Stimulated activated CD8-positive, alpha-beta memory T cell treated with anti-CD3 and anti-CD28 coated beads, Interleukin-2, amount 100 ng/mL, for 48 hours (primary cell): ENCODE data around the gene KCNK16.
"Not testable (repeated sequence)": the region's sequence is repeated elsewhere in the genome, so short reads cannot be mapped to it uniquely, and the experiment has no call there.

ENCODE experiments used
- DNase-seq, 2 donors: peaks; one replicate each; pipeline ENCODE4 v3.0.0-alpha.2; 2020; ENCODE audit warnings: low read depth in 2 of 2

KCNK16 gene

DNA sequence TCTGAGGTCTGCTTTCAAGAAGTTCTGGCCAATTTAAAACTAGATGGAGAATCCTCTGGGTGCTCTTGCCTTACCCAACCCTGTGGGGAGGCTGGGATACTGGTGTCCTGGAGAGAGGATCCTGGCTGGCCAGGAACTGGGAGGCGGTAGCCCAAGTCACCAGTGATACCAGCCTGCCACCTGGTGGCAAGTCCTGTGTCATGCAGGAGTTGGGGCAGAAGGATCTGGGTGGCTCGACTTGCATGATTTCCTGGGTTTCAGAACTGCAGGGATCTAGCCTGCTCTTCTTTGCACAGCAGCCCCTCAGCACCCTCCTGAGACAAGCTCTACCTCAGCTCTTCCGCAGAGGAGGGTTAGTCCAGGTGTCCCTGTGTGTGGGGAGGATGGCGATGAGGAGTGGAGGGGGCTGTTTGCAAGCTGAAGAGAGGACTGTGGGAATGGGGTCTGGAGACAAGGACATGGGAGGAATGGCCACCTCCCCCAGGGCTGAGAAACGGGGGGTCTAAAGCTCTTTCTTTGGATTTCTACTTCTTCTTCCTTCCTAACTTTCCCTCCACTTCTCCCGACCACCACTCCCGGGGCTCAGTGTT lies 12.5 kb downstream of the KCNK16 start:
- peak; percentile 48 to 49 for DNase-seq

- no peak for DNase-seq
Observed at GRCh38 chr6:39307462-39307861, 15.0 kb downstream of the KCNK16 start.

DNA sequence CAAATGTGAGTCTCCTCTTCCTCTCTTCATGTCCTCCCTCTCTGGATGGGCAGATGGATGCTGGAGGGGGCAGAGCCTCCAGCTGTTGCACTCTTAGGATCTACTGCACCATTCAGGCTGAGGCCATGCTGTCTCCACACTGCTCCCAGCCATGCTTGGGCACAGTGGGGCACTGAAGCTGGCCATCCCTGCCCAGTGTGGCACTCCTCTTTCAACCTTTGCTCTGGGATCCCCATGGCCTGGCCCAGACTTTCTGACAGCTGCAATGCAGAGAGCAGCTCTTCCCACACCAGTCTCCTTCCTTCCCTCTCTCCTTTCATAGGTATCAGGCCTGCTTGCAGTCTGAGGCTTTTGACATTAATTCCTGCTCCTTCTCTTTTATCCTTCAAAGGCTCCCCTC lies 17.6 kb downstream of the KCNK16 start:
- DNase-seq = no peak

GRCh38 chr6:39303425-39304153 lies 18.9 kb downstream of the KCNK16 start:
- DNase-seq = no peak

- DNase-seq = peak; percentile 84 to 87
Observed at GRCh38 chr6:39302669-39303424, 19.7 kb downstream of the KCNK16 start.

DNA sequence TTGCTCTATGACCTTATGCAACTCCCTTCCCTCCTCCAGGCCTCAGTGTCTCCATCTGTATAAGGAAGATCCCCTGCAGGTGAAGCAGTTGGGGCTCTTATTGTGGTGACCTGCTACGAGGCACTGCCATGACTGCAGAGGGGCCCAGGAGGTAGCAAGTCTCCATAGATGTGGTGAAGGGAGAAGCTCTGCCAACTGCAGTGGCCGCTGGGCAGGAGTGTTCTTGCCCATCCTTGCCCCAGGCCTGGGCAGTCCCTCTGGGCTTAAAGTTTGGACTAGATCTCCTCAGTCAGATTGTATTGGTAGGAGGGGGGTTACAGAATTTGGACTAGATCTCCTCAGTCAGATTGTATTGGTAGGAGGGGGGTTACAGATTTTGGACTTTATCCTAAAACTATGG lies 20.5 kb downstream of the KCNK16 start:
- no peak for DNase-seq

DNA sequence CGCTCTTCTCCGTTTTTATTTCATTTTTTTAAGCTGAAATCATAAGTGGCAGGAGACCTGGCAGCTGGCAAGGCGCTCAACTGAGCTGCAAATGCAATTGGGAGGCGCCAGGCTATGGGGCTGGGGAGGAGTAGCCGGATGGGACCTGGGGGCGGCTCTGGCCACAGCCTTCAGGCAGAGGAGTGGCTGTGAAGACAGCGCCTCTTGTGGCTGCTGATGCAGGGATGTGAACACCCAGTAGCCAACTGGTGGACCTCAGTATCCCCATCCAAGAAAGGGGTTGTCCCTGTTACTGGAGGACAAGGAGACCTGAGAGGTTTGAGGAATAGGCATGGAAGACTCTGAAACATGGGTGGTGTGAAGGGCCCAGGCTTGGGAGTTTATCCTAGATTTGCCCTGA lies 20.9 kb downstream of the KCNK16 start:
- no peak for DNase-seq

GRCh38 chr6:39300739-39301138 lies 21.8 kb downstream of the KCNK16 start:
- DNase-seq = no peak

- DNase-seq = no peak
Observed at GRCh38 chr6:39298061-39298460, 24.4 kb downstream of the KCNK16 start.

GRCh38 chr6:39296745-39297640 lies 25.5 kb downstream of the KCNK16 start:
- no peak for DNase-seq

DNA sequence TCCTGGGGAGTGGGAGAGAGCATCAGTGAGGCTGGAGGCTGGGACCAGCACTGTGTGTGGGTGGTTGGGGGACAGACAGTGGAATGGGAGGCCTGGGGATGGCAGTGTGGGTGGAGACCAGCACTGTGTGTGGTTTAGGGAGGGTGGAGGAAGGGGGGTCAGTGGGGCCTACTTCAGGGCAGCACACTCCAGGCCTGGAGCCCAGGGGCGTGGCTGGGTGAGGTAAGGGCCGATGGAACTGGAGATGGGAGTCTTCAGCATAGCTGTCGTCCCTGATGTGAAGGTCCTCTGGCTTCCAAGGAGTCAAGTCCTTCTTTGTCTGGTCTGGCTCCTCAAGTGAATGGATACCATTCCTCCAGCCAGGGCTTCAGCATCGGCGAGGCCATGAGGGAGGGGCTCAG lies 26.9 kb downstream of the KCNK16 start:
- DNase-seq = no peak

- no peak for DNase-seq
Observed at GRCh38 chr6:39294899-39295298, 27.6 kb downstream of the KCNK16 start.

- DNase-seq = no peak
Observed at GRCh38 chr6:39294133-39294532, 28.4 kb downstream of the KCNK16 start.

GRCh38 chr6:39292637-39293036 lies 29.9 kb downstream of the KCNK16 start:
- DNase-seq = no peak

GRCh38 chr6:39289490-39289889 lies 33.0 kb downstream of the KCNK16 start:
- DNase-seq = no peak

GRCh38 chr6:39287601-39288000 lies 34.9 kb downstream of the KCNK16 start:
- no peak for DNase-seq

DNA sequence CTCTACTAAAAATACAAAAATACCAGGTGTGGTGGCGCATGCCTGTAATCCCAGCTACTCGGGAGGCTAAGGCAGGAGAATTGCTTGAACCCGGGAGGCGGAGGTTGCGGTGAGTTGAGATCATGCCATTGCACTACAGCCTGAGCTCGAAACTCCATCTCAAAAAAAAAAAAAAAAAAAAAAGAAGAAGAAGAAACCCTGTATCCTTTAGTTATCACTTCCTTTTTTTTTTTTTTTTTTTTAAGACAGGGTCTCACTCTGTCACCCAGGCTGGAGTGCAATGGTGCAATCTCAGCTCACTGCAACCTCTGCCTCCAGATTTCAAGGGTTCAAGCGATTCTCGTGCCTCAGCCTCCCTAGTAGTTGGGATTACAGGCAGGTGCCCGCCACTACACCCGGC lies 35.9 kb downstream of the KCNK16 start:
- DNase-seq = not testable (repeated sequence)

GRCh38 chr6:39282774-39283173 lies 39.7 kb downstream of the KCNK16 start:
- no peak for DNase-seq

GRCh38 chr6:39281312-39281980 lies 41.1 kb downstream of the KCNK16 start:
- DNase-seq = no peak

GRCh38 chr6:39280247-39280731 lies 42.2 kb downstream of the KCNK16 start:
- DNase-seq = no peak

DNA sequence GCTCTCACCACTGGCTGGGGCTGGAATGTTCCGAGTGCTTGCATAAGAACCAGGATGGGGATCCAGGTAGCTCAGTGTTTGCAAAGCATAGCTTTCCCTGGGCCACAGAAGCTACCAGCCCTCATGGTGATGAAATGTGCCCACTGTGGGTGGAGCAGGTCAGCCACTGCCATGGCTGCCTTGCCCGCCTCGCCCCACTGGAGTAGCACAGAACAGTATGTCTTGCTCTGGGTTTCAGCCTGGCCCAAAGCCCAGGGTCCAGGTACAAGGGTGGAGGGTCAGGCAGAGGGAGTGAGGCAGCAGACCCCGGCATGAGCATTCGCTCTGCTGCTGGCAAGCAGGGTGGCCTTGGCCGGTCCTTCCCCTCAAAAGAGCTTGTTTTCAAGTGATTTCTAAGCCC lies 43.0 kb downstream of the KCNK16 start:
- DNase-seq = no peak
